LNCaP clone FGC (cell line): ENCODE results near the gene GRIA1.

Source experiments
- DNase-seq: peaks from one replicate; pipeline ENCODE4 v3.0.0-alpha.2; 2011; ENCODE audit warnings: low read depth
- H3K4me3 ChIP-seq: 2 replicates; pipeline ENCODE4 v1.5.1; 2011; ENCODE audit warnings: mild to moderate bottlenecking, low read depth, low read length, control low read depth
- CTCF ChIP-seq: IDR thresholded peaks from 2 replicates; pipeline ENCODE4 v1.5.1; 2012; ENCODE audit warnings: mild to moderate bottlenecking; ENCODE audit not compliant: control insufficient read depth, insufficient read depth; ENCODE audit errors: extremely low read depth

Gene GRIA1

GRCh38 chr5:153491856-153492255 is 1.4 kb downstream of the GRIA1 start:
- no peak for DNase-seq
- H3K4me3 ChIP-seq = no peak overlapping the region

GRCh38 chr5:153496835-153497234 is 6.4 kb downstream of the GRIA1 start:
- no peak overlapping the region for H3K4me3 ChIP-seq
- peak; percentile 77 for TF ChIP-seq CTCF
- DNase-seq = no peak

More at GRCh38 chr5:153491856-153492255, 1.4 kb downstream of the GRIA1 start:
- no peak for TF ChIP-seq CTCF

GRCh38 chr5:153498516-153498915 is 8.0 kb downstream of the GRIA1 start:
- TF ChIP-seq CTCF = no peak
- DNase-seq = no peak
- no peak overlapping the region for H3K4me3 ChIP-seq

GRCh38 chr5:153500178-153500577 is 9.7 kb downstream of the GRIA1 start:
- TF ChIP-seq CTCF = no peak
- H3K4me3 ChIP-seq = no peak overlapping the region
- no peak for DNase-seq

- TF ChIP-seq CTCF = no peak
These were observed 14.3 kb downstream of the GRIA1 start for GRCh38 chr5:153504726-153505125.

GRCh38 chr5:153508700-153509099 is 18.2 kb downstream of the GRIA1 start:
- no peak overlapping the region for H3K4me3 ChIP-seq
- no peak for TF ChIP-seq CTCF
- DNase-seq = no peak

More at GRCh38 chr5:153504726-153505125, 14.3 kb downstream of the GRIA1 start:
- peak; percentile 27 for DNase-seq
- no peak overlapping the region for H3K4me3 ChIP-seq

GRCh38 chr5:153511622-153512021 is 21.2 kb downstream of the GRIA1 start:
- no peak for DNase-seq
- no peak for TF ChIP-seq CTCF
- no peak overlapping the region for H3K4me3 ChIP-seq
